Limb (tissue), 2 donors: ENCODE results near the gene CCDC171.
"Not testable (repeated sequence)": the region's sequence is repeated elsewhere in the genome, so short reads cannot be mapped to it uniquely, and the experiment has no call there.

Experiments
- DNase-seq, 2 donors: peaks; one replicate each; pipeline ENCODE4 v3.0.0-alpha.2; 2016; ENCODE audit errors: extremely low spot score in 2 of 2

Gene CCDC171

DNA sequence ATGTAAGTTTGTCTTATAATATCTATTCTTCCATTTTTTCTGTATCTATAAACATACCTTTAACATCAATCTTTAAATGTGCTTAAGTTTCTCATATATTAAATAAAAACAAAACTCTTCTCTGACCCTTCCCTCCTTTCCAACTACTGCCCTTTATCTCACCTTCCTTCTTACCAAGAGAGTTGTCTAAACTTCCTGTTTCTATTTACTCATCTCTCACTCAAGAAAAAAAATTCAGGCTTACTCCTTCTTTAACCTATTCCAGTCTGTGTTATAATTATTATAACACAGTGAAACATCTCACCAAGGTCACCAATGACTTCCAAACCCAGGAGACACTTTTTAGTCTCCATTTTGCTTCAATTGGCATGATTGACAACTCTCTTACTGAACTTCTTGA lies 140.9 kb downstream of the CCDC171 start:
- DNase-seq = no peak

DNA sequence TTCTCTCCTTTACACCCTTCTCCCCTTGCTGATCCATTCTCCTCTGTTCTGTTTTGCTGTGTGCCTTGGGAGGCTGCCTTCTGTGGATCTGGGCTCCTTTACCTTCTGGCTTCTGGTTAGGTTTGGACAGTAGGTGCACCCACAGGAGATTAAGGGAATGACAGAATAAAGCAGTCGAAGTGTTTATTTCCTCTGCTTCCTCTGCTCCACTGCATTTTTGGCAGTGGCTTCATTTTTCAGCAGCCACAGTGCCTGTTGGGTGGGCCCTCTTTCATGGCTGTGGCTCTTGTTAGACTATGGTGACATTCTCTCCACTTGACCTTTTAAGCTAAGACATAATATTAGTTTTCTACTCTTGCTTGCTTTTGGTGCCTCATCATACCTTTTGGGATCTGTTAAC lies 144.1 kb downstream of the CCDC171 start:
- no peak for DNase-seq

DNA sequence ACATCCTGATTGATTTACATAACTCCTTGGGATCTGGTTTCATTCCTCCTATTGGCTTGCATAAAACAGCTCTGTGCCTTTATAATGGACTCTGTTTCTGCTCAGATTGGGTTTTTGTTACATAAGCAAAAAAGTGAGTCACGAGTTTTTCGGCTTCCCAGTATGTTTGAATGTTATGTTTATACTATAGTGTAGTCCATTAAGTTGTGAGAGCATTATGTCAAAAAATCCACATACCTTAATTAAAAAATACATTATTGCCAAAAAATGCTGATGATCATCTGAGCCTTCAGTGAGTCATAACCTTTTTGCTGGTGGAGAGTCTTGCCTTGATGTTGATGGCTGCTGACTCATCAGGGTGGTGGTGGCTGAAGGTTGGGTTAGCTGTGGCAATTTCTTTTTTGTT lies 144.6 kb downstream of the CCDC171 start:
- DNase-seq = no peak

DNA sequence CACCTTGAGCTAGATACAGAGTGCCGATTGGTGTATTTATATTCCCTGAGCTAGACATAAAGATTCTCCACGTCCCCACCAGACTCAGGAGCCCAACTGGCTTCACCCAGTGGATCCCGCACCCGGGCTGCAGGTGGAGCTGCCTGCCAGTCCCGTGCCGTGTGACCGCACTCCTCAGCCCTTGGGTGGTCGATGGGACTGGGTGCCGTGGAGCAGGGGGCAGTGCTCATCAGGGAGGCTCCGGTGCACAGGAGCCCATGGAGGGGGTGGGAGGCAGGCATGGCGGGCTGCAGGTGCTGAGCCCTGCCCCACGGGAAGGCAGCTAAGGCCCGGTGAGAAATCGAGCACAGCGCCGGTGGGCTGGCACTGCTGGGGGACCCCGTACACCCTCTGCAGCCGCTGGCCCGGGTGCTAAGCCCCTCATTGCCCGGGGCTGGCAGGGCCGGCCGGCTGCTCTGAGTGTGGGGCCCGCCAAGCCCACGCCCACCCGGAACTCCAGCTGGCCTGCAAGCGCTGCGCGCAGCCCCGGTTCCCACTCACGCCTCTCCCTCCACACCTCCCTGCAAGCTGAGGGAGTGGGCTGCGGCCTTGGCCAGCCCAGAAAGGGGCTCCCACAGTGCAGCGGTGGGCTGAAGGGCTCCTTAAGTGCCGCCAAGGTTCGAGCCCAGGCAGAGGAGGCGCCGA lies 147.2 kb downstream of the CCDC171 start:
- not testable (repeated sequence) for DNase-seq

DNA sequence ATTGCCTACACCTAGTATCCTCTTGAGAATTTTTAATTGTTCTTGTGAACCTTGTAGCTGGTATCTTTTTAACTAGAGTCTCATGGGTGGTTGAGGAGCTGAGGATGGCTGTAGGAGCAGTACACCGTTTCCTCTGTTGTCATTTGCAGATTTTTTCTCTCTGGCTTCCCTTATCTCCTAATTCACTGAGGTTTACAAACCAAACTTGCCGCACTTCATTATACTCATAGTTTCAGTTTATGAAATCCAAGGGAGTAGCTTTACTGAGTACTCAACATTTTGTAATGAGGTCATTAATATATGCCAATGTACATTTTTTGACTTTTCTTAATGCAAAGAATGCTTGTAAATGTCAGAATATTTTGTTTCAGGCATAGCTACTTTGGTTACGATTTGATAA lies 154.2 kb downstream of the CCDC171 start:
- DNase-seq = no peak

DNA sequence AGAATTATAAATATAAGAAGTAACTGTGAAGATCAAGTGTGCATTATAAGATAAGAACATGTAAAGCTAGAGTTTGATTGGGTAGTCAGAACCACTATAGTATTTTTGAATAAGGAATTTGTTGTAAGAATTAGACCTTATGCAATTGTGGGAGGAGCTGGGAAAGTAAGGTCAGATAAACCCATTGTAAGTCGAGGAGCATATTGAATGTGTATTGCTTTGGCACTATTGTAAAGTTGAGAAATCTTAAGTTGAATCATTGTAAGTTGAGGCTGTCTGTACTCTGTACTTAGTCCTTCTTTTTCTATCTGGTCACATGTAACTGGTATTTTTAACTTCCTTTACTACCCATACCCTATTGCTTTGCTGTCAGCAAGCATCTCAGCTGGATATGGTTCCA lies 158.7 kb downstream of the CCDC171 start:
- no peak for DNase-seq

DNA sequence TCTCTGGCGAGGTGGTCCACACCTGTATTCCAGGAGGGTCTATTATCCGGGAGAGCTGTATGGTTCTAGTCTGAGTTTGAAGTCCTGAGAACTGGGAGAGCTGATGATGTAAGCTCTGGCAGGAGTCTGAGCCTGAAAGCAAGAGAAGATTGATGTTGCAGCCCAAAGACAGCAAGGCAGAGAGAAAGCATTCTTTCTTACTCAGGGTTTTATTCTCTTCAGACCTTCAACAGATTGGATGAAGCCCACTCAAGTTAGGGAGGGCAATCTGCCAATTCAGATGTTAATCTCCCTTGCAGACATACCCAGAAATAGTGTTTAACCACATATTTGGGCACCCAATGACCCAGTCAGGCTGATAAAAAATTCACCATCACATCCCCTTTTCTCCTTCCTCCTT lies 159.1 kb downstream of the CCDC171 start:
- DNase-seq = no peak

DNA sequence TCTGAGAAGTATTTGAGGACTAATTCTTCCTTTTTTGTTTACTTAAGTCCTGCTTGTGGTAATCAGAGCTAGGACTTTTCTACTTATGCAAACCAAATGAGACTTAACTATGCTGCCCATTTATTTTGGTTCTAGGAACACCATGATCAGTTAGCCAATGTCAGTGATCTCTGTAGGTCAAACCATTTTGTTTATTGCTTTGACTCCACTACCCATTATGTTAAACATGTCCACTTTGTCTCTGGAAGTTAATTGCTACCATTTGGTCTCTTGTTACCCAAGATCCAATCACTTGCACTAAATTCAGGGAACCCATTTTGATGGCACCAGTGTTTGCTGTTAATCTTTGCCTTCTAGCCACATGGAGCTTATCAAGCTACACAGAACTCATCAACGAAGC lies 161.9 kb downstream of the CCDC171 start:
- no peak for DNase-seq

DNA sequence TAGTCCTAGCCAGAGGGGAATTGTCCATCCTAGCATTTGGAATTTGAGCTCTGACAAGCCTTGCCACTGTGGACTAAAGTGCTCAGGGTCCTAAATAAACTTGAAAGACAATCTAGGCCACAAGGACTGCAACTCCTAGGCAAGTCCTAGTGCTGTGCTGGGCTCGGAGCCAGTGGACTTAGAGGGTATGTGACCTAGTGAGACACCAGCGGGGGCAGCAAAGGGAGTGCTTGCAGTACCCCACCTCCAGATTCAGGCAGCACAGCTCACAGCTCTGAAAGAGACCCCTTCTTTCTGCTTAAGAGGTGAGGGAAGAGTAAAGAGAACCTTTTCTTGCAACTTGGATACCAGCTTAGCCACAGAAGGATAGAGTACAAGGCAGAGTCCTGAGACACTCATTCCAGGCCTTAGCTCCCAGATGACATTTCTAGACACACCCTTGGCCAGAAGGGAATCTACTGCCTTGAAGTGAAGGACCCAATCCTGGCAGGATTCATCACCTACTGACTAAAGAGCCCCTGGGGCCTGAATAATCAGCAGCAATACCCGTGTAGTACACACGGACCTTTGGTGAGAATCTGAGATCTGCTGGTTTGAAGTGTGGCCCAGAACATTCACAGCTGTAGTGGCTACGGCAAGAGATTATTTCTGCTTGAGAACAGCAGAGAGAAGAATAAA lies 164.6 kb downstream of the CCDC171 start:
- DNase-seq = no peak

DNA sequence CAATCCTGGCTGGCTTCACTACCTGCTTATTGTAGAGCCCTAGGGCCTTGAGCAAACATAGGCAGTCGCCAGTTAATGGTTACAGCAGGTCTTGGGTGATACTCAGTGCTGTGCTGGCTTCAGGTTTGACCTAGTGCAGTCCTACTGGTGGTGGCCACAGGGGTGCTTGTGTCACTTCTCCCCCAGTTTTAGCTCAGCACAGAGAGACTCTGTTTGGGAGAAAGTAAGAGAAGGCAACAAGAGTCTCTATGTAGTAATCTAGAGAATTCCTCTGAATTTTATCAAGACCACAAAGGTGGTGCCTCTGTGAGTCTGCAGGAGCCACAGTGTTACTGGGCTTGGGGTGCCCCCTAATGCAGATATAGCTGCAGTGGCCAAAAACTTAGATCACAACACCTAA lies 165.6 kb downstream of the CCDC171 start:
- no peak for DNase-seq

DNA sequence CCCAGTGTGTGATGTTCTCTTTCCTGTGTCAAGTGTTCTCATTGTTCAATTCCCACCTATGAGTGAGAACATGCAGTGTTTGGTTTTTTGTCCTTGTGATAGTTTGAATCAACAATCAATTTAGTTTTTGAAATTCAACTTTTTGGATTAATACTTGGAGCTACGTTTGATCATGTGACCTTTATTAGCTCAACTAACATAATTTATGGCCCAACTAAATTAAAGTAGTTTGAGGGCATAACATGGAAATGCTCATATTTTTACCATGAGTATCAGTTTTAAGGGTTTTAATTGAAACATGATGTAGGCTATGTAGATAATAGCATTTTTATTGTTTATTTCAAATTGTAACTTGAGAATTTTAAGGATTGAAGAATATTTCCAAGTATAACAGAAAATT lies 168.0 kb downstream of the CCDC171 start:
- DNase-seq = no peak

DNA sequence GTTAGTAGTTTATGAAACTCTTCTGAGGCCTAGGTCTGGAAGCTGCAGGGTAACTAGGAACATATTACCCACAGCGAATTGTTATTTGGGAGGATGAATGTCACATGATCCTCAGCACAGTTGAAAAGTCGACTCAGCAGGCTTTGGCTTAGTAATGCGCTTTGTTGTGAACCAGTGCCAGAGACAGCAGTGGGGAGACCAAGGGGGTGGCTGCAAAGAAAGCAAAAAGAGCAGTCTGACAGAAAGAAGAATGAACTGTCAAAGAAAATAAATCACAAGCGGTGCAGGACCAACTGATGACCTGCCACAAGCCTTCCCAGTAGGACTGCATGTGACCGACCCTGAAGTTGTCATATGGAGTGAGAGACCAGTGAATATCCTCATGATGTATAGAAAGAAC lies 170.0 kb downstream of the CCDC171 start:
- DNase-seq = peak; percentile 51 to 66

DNA sequence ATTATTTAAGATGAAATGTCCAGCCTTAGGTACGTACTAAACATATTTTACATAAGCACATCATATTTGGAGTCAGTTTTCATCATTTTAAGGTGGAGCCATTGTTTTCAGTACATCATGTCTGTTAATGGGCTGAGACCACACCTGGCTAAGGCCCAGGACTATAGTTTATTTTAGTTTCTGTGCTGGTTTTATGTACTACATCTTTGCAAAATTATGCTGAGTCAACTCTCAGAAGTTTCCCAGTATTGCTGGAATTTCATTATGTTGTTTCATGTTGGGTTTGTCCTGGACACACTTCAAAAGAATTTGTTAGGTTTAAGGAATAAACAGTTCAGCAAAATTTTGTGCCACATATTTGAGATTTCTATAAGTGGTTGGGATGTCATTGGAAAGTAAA lies 171.2 kb downstream of the CCDC171 start:
- peak in 1 of 2 donors; percentile 24 for DNase-seq

DNA sequence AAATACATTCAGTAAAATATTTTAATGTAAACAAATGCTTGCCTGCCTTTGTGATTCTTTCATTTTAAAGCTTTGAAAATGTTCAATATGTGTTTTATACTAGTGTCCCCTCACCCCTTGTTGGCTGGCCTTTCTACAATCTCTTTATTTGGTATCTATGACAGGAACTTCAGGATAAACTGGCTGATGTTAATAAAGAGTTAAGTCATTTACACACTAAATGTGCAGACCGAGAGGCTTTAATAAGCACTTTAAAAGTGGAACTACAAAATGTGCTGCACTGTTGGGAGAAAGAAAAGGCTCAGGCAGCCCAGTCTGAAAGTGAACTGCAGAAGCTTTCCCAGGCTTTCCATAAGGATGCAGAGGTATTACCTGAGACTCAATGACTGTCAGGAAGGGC lies 171.8 kb downstream of the CCDC171 start:
- no peak for DNase-seq

DNA sequence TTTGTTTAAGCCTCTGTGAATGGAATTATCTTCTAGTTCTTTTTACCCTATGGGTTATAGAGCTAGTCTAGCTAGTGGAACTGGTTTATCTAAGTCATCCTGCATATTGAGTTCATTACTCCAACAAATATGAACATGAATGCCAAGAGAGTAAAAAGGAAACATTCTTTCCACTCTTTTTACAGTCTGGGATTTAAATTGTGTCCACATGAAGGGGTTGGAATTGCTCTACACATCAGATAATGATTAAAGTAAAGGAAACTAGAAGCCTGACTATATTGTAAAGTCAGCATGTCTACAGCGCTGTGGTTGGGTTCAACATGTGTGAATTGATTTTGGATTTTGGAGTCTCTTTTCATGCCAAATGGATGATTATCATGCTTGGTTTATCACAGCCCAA lies 173.1 kb downstream of the CCDC171 start:
- peak in 1 of 2 donors; percentile 56 for DNase-seq

DNA sequence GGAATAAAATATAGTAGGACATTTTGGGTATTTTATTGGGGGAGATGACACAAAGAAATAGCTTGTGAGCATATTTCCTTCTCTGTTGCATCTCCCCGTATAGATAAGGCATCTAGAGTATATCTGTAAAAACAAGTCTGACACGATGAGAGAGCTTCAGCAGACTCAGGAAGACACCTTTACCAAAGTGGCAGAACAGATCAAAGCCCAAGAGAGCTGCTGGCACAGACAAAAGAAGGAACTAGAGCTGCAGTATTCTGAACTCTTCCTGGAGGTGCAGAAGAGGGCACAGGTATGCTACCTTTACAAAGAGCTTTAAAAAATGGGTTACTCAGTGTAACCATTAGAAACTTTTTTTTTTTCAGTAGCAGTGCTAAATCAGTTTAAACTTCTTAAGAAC lies 176.7 kb downstream of the CCDC171 start:
- DNase-seq = no peak

DNA sequence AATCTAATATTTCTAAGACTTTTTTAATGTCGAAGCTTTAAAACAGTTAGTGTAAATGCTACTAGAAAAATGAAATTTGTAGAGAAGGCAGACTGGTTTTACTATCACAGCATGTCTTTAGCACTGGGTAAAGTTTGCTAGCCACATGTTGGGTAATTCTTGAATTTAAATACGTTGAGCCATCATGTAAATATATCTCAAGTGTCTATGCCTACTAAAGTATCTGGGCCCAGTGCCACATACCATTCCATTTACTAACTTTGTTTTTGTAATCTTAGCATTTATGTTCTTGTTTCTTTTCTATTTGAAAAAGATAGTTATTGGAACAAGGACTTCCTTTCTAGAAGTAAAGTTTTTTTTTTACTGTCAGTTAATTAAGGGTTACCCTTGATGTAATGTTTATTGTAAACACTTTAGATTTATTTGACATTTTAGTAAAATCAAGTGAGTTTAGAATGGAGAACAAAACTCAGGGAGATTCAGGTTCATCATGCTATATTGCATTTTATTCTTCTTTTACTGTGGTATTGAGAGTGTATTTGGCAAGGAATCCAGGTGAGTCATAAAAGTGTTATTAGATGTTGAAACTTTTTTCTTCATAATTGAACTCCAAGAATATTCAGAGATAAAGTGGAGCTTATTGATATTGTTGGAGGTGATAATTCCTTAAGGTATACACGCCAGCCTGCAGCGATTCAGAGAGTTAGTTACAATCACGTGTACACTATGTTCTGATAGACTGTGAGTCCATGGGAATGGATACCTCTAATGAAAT lies 182.4 kb downstream of the CCDC171 start:
- peak in 1 of 2 donors; percentile 31 for DNase-seq

DNA sequence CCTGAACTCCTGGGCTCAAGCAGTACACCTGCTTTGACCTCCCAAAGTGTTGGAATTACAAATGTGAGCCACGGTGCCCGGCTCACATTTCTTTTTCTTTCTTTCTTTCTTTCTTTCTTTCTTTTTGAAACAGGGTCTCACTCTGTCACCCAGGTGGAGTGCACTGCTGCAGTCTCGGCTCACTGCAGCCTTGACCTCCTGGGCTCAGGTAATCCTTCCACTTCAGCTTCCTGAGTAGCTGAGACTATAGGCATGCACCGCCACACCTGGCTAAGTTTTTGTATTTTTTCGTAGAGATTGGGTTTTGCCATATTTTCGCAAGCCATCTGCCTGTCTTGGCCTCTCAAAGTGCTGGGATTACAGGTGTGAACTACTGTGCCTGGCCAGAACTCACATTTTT lies 183.7 kb downstream of the CCDC171 start:
- no peak for DNase-seq

DNA sequence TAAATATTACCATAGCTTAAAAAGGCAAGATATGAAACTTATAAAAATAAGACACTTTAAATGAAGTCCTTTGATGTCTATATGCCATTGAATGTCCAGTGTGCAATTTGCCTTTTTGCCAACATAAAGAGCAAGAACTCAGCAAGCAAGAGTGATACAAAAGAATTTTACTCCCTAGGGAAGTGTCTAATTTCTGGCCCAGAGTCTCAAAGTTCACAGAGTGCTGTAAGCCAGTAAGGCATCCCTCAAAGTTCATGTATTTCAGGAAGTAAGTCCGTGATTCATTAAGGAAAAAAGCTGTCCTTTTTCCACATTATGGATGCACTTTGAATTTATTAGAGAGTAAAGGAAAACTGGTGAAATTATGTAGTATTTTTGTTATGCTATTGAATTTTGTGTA lies 185.2 kb downstream of the CCDC171 start:
- DNase-seq = peak in 1 of 2 donors; percentile 37

DNA sequence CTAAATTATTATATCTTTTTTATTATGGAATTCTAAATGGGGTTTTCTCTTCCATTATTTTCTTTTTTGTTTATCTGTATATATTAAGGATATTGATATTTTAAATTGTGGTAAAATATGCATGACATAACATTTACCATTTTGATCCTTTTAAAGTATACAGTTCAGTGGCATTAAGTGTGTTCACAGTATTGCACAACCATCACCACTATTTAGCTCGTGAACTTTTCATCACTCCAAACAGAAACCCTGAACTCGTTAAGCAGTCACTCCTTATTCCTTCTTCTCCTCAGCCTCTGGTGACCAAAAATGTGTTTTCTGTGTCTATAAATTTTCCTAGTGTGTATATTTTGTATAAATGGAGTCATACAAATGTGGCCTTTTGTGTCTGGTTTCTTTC lies 188.2 kb downstream of the CCDC171 start:
- DNase-seq = no peak

DNA sequence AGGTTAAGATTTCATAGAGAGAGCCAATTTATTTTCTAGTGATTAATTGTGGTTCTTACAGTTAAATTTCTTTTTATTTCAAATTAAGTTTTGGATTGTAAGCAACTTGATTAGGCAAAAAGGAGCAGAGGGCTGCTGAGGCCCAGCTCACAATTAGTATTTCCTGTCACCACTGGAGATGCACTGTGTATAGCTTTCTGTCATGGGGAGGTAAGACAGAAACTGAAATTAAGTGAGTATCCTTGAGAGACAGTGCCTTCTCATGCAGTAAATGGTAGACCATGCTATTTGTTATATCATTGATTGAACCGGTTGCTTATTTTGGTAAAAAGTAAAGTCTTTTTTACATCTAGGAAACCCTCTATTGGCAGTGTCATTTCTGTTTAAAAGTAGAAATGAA lies 190.7 kb downstream of the CCDC171 start:
- no peak for DNase-seq

DNA sequence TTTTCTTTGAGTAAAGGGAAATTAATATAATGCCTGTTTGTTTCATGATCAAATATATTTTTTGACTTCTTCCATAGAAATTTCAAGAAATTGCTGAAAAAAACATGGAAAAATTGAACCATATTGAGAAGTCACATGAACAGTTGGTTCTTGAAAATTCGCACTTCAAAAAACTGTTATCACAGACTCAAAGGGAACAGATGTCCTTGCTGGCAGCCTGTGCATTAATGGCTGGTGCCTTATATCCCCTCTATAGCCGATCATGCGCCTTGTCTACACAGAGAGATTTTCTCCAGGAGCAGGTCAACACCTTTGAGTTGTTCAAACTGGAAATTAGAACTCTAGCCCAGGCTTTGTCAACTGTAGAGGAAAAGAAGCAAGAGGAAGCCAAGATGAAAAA lies 191.4 kb downstream of the CCDC171 start:
- no peak for DNase-seq

DNA sequence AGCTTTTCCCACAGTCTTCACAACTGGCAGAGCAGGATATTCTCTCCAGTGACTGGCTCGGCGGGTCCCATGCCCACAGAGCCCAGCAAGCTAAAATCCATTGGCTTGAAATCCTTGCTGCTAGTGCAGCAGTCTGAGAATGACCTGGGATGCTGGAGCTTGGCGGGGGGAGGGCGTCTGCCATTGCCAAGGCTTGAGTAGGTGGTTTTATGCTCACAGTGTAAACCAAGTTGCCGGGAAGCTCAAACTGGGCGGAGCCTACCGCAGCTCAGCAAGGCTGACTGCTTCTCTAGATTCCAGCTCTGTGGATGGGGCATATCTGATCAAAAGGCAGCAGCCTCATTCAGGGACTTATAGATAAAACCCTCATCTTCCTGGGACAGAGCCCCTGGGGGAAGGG lies 194.1 kb downstream of the CCDC171 start:
- DNase-seq = no peak
